Mesenchymal stem cell (in vitro differentiated cells and primary cell): ENCODE data around the gene SFXN4.

Experiments
- DNase-seq: peaks from one replicate; pipeline ENCODE4 v3.0.0-alpha.2; 2013
- H2AFZ ChIP-seq: one replicate; pipeline ENCODE4 v1.6.1; 2013; ENCODE audit warnings: low read depth, mild to moderate bottlenecking, control low read depth, inconsistent platforms, low read length, moderate library complexity
- H2AK5ac ChIP-seq: 2 replicates; pipeline ENCODE4 v1.6.1; 2013; ENCODE audit warnings: low read length, moderate library complexity, mild to moderate bottlenecking, inconsistent platforms; ENCODE audit not compliant: severe bottlenecking
- H2BK120ac ChIP-seq: one replicate; pipeline ENCODE4 v1.6.1; 2013; ENCODE audit warnings: low read depth, mild to moderate bottlenecking, inconsistent platforms, low read length, moderate library complexity
- H2BK12ac ChIP-seq, 2 experiments: one replicate each; pipeline ENCODE4 v1.6.1; 2013; ENCODE audit warnings: inconsistent platforms in 2 of 2, low read length in 2 of 2, mild to moderate bottlenecking in 2 of 2, moderate library complexity in 2 of 2, control low read depth in 1 of 2
- H2BK15ac ChIP-seq: one replicate; pipeline ENCODE4 v1.6.1; 2013; ENCODE audit warnings: mild to moderate bottlenecking, low read depth, inconsistent platforms; ENCODE audit not compliant: poor library complexity, severe bottlenecking
- H2BK5ac ChIP-seq: 2 replicates; pipeline ENCODE4 v1.6.1; 2013; ENCODE audit warnings: low read depth, mild to moderate bottlenecking, low read length, control low read depth, inconsistent platforms; ENCODE audit not compliant: poor library complexity, severe bottlenecking
- H3K14ac ChIP-seq, 2 experiments: one replicate each; pipeline ENCODE4 v1.6.1; 2013; ENCODE audit warnings: inconsistent platforms in 2 of 2, low read length in 2 of 2, control low read depth in 1 of 2, mild to moderate bottlenecking in 1 of 2, moderate library complexity in 1 of 2
- H3K18ac ChIP-seq, 2 experiments: one replicate each; pipeline ENCODE4 v1.6.1; 2013; ENCODE audit warnings: inconsistent platforms in 2 of 2, low read length in 2 of 2, control low read depth in 1 of 2, low read depth in 1 of 2, mild to moderate bottlenecking in 1 of 2
- H3K23ac ChIP-seq, 2 experiments: one replicate each; pipeline ENCODE4 v1.6.1; 2013; ENCODE audit warnings: inconsistent platforms in 2 of 2, low read length in 2 of 2, mild to moderate bottlenecking in 2 of 2, moderate library complexity in 2 of 2, control low read depth in 1 of 2
- H3K27ac ChIP-seq: 2 replicates; pipeline ENCODE4 v1.5.1; 2013; ENCODE audit warnings: mild to moderate bottlenecking, moderate library complexity, low read length, control low read depth, inconsistent platforms; ENCODE audit not compliant: poor library complexity, severe bottlenecking
- H3K27me3 ChIP-seq, 2 experiments: 2 replicates each; pipeline versions ENCODE4 v1.6.1 to v1.7.0; 2013; ENCODE audit warnings: low read length in 2 of 2, mild to moderate bottlenecking in 2 of 2, moderate library complexity in 2 of 2, control low read depth in 1 of 2, inconsistent platforms in 1 of 2; ENCODE audit not compliant: control insufficient read depth in 1 of 2, insufficient read depth in 1 of 2
- H3K36me3 ChIP-seq, 2 experiments: 2 replicates each; pipeline versions ENCODE4 v1.6.1 to v1.7.0; 2013; ENCODE audit warnings: low read length in 2 of 2, control low read depth in 1 of 2, inconsistent platforms in 1 of 2, low read depth in 1 of 2, mild to moderate bottlenecking in 1 of 2; ENCODE audit not compliant: insufficient read depth in 2 of 2, control insufficient read depth in 1 of 2
- H3K4ac ChIP-seq, 2 experiments: one replicate each; pipeline ENCODE4 v1.6.1; 2013; ENCODE audit warnings: inconsistent platforms in 2 of 2, low read length in 2 of 2, mild to moderate bottlenecking in 2 of 2, moderate library complexity in 2 of 2, control low read depth in 1 of 2, low read depth in 1 of 2
- H3K4me1 ChIP-seq: 2 replicates; pipeline ENCODE4 v1.6.1; 2013; ENCODE audit warnings: low read depth, low read length, control low read depth; ENCODE audit not compliant: control insufficient read depth, insufficient read depth
- H3K4me2 ChIP-seq: 2 replicates; pipeline ENCODE4 v1.6.1; 2013; ENCODE audit warnings: low read length, mild to moderate bottlenecking, inconsistent platforms; ENCODE audit not compliant: poor library complexity, severe bottlenecking
- H3K4me3 ChIP-seq, 2 experiments: 2 replicates each; pipeline versions ENCODE4 v1.5.1 to v1.7.0; 2013; ENCODE audit warnings: low read length in 2 of 2, mild to moderate bottlenecking in 2 of 2, control low read depth in 1 of 2, low read depth in 1 of 2; ENCODE audit not compliant: insufficient read depth in 1 of 2
- H3K79me1 ChIP-seq: replicated peaks from 2 replicates; pipeline ENCODE4 v1.6.1; 2013; ENCODE audit warnings: mild to moderate bottlenecking, control low read depth, low read length, inconsistent platforms; ENCODE audit not compliant: poor library complexity, severe bottlenecking
- H3K9ac ChIP-seq: 2 replicates; pipeline ENCODE4 v1.7.0; 2013; ENCODE audit warnings: mild to moderate bottlenecking, low read length, moderate library complexity
- H3K9me3 ChIP-seq: 2 replicates; pipeline ENCODE4 v1.7.0; 2013; ENCODE audit warnings: mild to moderate bottlenecking, low read length; ENCODE audit not compliant: control insufficient read depth
- H4K8ac ChIP-seq: one replicate; pipeline ENCODE4 v1.6.1; 2013; ENCODE audit warnings: inconsistent platforms, mild to moderate bottlenecking, low read length, moderate library complexity
- H4K91ac ChIP-seq: one replicate; pipeline ENCODE4 v1.6.1; 2013; ENCODE audit warnings: mild to moderate bottlenecking, low read length, inconsistent platforms
- WGBS: methylation state at CpG from one replicate; pipeline ENCODE4 v1.1.7; 2013; ENCODE audit warnings: mixed read lengths; 5-methylcytosine and 5-hydroxymethylcytosine counted together

SFXN4 gene

GRCh38 chr10:119178372-119179119 is 13.0 kb upstream of the SFXN4 start, which contains the start of gene PRDX3:
Gene PRDX3, minus strand, starts transcription at chr10:119178812. Its CDS starts 22 bp downstream, at chr10:119178790.
- 1% methylated on average over 45 of the region's 45 CpGs for WGBS
- peak within 1 kb of the TSS; percentile 99 for H4K91ac ChIP-seq
- peak within 1 kb of the TSS; percentile 16 for H2AFZ ChIP-seq
- H2BK15ac ChIP-seq, result peak within 1 kb of the TSS; percentile 93
- peak within 1 kb of the TSS; percentile 89 for H3K27ac ChIP-seq
- peak; percentile 93 for DNase-seq
- H3K9me3 ChIP-seq, result no peaks in the 10 kb centered on the region
- H2BK120ac ChIP-seq, result peak within 1 kb of the TSS; percentile 81
- H2BK5ac ChIP-seq, result peak within 1 kb of the TSS; percentile 82
- peaks cover 16 to 30% of the 10 kb centered on the region in 2 experiments for H3K36me3 ChIP-seq
- H2BK12ac ChIP-seq, result peak within 1 kb of the TSS in 1 of 2 experiments; percentile 49
- peak within 1 kb of the TSS; percentile 43 for H2AK5ac ChIP-seq
- H4K8ac ChIP-seq, result peak within 1 kb of the TSS; percentile 100
- no peak within 1 kb of the TSS for H3K23ac ChIP-seq
- H3K18ac ChIP-seq, result peak within 1 kb of the TSS; percentile 98 to 100
- H3K4me3 ChIP-seq, result peak within 1 kb of the TSS; percentile 84 to 91
- H3K14ac ChIP-seq, result peak within 1 kb of the TSS in 1 of 2 experiments; percentile 46
- peak within 1 kb of the TSS; percentile 95 for H3K9ac ChIP-seq
- peak within 1 kb of the TSS; percentile 64 for H3K4me2 ChIP-seq
- peaks cover 5% of the 10 kb centered on the region for H3K79me1 ChIP-seq
- no peaks in the 10 kb centered on the region for H3K27me3 ChIP-seq
- peaks cover 9% of the 10 kb centered on the region for H3K4me1 ChIP-seq
- peak within 1 kb of the TSS; percentile 83 to 97 for H3K4ac ChIP-seq

DNA sequence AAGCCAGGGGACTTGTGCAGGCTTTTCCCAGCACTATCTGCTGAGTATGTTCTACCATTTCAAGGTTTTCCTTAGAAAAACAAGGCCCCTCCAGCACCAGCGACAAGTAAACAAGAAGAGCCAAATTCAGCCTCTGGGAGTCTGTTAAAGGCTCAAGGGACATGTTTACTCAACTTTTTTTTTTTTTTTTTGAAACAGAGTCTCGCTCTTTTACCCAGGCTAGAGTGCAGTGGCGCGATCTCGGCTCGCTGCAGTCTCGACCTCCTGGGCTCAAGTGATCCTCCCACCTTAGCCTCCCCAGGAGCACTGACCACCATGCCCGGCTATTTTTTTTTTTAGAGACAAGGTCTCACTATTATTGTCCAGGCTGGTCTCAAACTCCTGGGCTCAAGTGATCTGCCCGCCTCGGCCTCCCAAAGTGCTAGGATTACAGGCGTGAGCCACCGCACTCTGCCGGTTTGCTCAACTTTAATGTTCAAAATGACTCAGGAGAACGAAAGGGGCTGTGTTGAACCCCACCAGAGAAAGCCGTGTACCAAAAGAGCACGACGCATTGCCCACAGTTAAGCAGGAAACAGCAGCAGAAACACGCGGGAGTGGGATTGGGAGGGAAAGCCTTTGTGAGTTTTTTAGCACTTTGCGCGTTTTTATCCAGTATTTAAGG is 12.3 kb upstream of the SFXN4 start:
- Histone ChIP-seq H3K4me3 (peak overlapping the region; percentile 84 to 91), H3K27ac (peak overlapping the region; percentile 89), H2AFZ (no peak overlapping the region), H3K79me1 (peaks cover 5% of the 10 kb centered on the region), H3K4me1 (peaks cover 9% of the 10 kb centered on the region), H4K91ac (no peak overlapping the region), H2BK120ac (no peak overlapping the region), H3K27me3 (no peaks in the 10 kb centered on the region), H3K23ac (no peak overlapping the region), H3K14ac (peak overlapping the region in 1 of 2 experiments; percentile 26), H3K9ac (peak overlapping the region; percentile 95), H2BK5ac (no peak overlapping the region), H3K18ac (peak overlapping the region; percentile 61 to 69), H4K8ac (peak overlapping the region; percentile 100), H3K4me2 (peak overlapping the region; percentile 64), H2AK5ac (peak overlapping the region; percentile 43), H3K36me3 (peaks cover 16 to 36% of the 10 kb centered on the region in 2 experiments), H2BK12ac (peak overlapping the region in 1 of 2 experiments; percentile 49), H3K9me3 (no peaks in the 10 kb centered on the region), H2BK15ac (no peak overlapping the region), H3K4ac (peak overlapping the region in 1 of 2 experiments; percentile 83)
- DNase-seq, result no peak
- WGBS, result 24% methylated on average over 21 of the region's 21 CpGs

DNA sequence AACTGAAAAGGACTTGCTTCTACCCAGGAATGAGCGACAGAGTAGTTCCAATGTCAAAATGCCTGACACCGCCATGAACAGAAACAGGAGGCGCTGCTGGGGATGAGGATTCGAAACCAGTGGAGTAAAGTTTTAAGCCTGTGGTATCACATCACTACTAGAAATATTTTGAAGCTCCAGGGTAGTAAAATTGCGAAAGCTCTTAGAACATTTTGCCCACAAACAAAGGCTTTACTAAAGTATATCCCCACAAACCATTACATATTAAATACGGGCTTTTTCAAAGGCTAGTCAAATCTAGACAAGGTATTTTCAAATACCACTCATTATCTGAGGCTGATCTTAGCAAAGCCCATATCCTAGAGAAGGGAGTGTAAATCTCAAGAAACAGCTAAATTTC is 10.7 kb upstream of the SFXN4 start:
- no peak overlapping the region for H2BK12ac ChIP-seq
- no peak overlapping the region for H2BK15ac ChIP-seq
- H4K8ac ChIP-seq, result no peak overlapping the region
- no peak overlapping the region for H3K27ac ChIP-seq
- H3K79me1 ChIP-seq, result peaks cover 11% of the 10 kb centered on the region
- 100% methylated on average over 6 of the region's 6 CpGs for WGBS
- H3K4me2 ChIP-seq, result no peak overlapping the region
- no peak overlapping the region for H3K23ac ChIP-seq
- no peak overlapping the region for H3K18ac ChIP-seq
- H4K91ac ChIP-seq, result no peak overlapping the region
- H3K4me1 ChIP-seq, result peaks cover 9% of the 10 kb centered on the region
- no peak overlapping the region for H2AFZ ChIP-seq
- H2BK5ac ChIP-seq, result no peak overlapping the region
- peaks cover 22 to 50% of the 10 kb centered on the region in 2 experiments for H3K36me3 ChIP-seq
- no peak overlapping the region for H2AK5ac ChIP-seq
- no peaks in the 10 kb centered on the region for H3K27me3 ChIP-seq
- H3K4me3 ChIP-seq, result no peak overlapping the region
- peak overlapping the region; percentile 7 for H3K9ac ChIP-seq
- H3K4ac ChIP-seq, result no peak overlapping the region
- no peak for DNase-seq
- no peak overlapping the region for H3K14ac ChIP-seq
- H3K9me3 ChIP-seq, result no peaks in the 10 kb centered on the region
- H2BK120ac ChIP-seq, result no peak overlapping the region

DNA sequence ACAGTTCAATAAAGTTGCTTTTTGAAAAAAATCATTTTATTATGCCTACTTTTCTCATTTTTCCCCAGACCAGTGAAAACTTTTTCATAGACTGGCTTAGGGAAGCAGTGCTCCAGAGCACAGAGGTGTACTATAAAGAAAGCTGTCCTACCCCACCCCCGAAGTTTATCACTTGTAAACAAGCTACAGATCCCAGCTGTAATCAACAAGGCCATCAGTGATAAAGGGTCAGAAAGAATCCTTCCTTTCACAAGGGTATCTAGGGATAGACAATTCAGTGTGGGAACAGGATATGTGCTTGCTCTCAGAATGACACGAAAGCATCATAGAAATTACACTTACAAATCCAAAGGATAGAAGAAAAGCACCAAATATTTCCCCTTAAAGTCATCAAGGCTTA is 8.6 kb upstream of the SFXN4 start:
- Histone ChIP-seq H3K36me3 (peaks cover 36 to 67% of the 10 kb centered on the region in 2 experiments), H3K14ac (no peak overlapping the region), H4K91ac (no peak overlapping the region), H2BK15ac (no peak overlapping the region), H3K27ac (no peak overlapping the region), H3K23ac (no peak overlapping the region), H3K4me2 (no peak overlapping the region), H2BK5ac (no peak overlapping the region), H3K9me3 (no peaks in the 10 kb centered on the region), H3K9ac (no peak overlapping the region), H4K8ac (no peak overlapping the region), H3K79me1 (peaks cover 11% of the 10 kb centered on the region), H3K27me3 (no peaks in the 10 kb centered on the region), H2BK120ac (no peak overlapping the region), H2AFZ (no peak overlapping the region), H3K4ac (no peak overlapping the region), H3K4me1 (peaks cover 9% of the 10 kb centered on the region), H3K4me3 (no peak overlapping the region), H3K18ac (no peak overlapping the region), H2AK5ac (no peak overlapping the region), H2BK12ac (no peak overlapping the region)
- WGBS, result 81% methylated on average over 2 of the region's 2 CpGs
- no peak for DNase-seq
